Measurements from ENCODE around the gene PIK3R1. TPM values are rescaled to one million over a fixed set of nuclear protein-coding genes. Genes with fewer than 3 reads are reported as not detected.

Gene PIK3R1
- total RNA-seq, 1 donor from 2014 or later = 27.4 TPM

DNA sequence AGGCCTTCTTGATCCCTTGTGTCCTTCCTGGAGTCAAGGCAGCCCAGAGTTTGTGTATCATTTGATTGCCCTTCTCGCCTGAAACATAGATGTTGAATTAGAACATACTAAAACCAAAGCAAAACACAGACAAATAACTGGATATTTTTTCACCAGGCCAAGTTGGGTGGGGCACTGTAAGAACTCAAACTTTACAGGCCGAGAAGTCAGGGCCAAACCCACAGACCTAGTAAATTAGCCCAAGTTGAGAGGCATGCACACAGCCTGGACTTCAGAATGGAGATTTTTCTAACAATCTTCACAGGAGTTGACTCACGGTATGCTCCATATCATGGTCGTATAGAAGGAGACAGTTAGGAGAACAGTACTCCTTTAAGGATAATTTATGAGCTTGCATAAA lies 121.7 kb downstream of the PIK3R1 start:
- Mint-ChIP-seq H3K4me1 (ENCODE audit: unreplicated experiment) (peaks cover 17% of the 10 kb centered on the region), H3K27me3 (ENCODE audit: unreplicated experiment) (no peaks in the 10 kb centered on the region), H3K36me3 (ENCODE audit: unreplicated experiment) (no peaks in the 10 kb centered on the region), H3K27ac (ENCODE audit: unreplicated experiment) (no peak overlapping the region), H3K9me3 (ENCODE audit: unreplicated experiment) (no peaks in the 10 kb centered on the region), H3K4me3 (ENCODE audit: unreplicated experiment) (no peak overlapping the region)
- no peak for DNase-seq (ENCODE audit: extremely low spot score, unreplicated experiment)
- TF ChIP-seq, protein P1, sequence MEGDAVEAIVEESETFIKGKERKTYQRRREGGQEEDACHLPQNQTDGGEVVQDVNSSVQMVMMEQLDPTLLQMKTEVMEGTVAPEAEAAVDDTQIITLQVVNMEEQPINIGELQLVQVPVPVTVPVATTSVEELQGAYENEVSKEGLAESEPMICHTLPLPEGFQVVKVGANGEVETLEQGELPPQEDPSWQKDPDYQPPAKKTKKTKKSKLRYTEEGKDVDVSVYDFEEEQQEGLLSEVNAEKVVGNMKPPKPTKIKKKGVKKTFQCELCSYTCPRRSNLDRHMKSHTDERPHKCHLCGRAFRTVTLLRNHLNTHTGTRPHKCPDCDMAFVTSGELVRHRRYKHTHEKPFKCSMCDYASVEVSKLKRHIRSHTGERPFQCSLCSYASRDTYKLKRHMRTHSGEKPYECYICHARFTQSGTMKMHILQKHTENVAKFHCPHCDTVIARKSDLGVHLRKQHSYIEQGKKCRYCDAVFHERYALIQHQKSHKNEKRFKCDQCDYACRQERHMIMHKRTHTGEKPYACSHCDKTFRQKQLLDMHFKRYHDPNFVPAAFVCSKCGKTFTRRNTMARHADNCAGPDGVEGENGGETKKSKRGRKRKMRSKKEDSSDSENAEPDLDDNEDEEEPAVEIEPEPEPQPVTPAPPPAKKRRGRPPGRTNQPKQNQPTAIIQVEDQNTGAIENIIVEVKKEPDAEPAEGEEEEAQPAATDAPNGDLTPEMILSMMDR (IDR thresholded peaks at IDR 0.05) = no peak

DNA sequence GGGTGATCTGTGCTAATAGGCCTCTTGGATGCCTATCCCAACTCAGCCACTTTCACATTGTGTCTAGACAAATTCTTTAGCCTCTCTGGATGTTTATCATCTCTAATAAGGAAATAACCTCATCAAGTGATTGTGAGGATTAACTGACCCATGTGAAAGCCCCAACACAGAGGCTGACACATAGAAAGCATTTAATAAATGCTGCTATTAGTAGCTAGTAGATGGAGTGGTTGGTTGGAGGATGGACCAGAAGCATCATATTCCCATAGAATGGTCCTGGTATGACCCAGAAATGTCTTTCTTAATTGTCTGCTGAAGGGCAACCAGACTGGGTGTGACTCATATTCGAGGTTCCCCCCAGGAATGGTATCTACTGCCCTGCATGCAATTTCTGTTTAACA lies 124.4 kb downstream of the PIK3R1 start:
- Mint-ChIP-seq H3K4me3 (ENCODE audit: unreplicated experiment) (no peak overlapping the region), H3K27ac (ENCODE audit: unreplicated experiment) (no peak overlapping the region), H3K36me3 (ENCODE audit: unreplicated experiment) (no peaks in the 10 kb centered on the region), H3K27me3 (ENCODE audit: unreplicated experiment) (no peaks in the 10 kb centered on the region), H3K4me1 (ENCODE audit: unreplicated experiment) (peaks cover 10% of the 10 kb centered on the region), H3K9me3 (ENCODE audit: unreplicated experiment) (no peaks in the 10 kb centered on the region)
- TF ChIP-seq, protein P1 (IDR thresholded peaks at IDR 0.05) = no peak
- no peak for DNase-seq (ENCODE audit: extremely low spot score, unreplicated experiment)

DNA sequence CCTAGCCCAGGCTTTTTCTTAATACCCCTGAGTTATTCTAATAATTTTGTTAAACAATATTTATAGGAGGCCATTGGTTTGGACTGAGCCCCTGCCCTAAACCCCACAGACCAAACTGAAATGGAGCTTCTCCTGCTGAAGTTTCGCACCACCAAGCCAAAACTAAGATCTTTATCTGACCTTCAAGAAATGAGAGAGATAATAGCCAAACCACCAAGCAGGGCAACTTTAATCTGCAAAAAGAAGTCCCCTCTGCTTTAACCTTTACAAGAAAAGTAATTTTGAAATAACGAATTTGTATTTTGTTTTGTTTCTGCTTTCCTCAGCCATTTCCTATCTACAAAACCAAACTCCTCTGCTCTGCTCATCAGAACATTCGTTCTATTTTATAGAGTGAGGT lies 125.5 kb downstream of the PIK3R1 start:
- no peak overlapping the region for H3K4me3 Mint-ChIP-seq (ENCODE audit: unreplicated experiment)
- H3K27me3 Mint-ChIP-seq (ENCODE audit: unreplicated experiment) = no peaks in the 10 kb centered on the region
- no peak overlapping the region for H3K27ac Mint-ChIP-seq (ENCODE audit: unreplicated experiment)
- no peak for DNase-seq (ENCODE audit: extremely low spot score, unreplicated experiment)
- no peaks in the 10 kb centered on the region for H3K9me3 Mint-ChIP-seq (ENCODE audit: unreplicated experiment)
- H3K4me1 Mint-ChIP-seq (ENCODE audit: unreplicated experiment) = peaks cover 10% of the 10 kb centered on the region
- H3K36me3 Mint-ChIP-seq (ENCODE audit: unreplicated experiment) = no peaks in the 10 kb centered on the region
- TF ChIP-seq, protein P1 (IDR thresholded peaks at IDR 0.05) = no peak

DNA sequence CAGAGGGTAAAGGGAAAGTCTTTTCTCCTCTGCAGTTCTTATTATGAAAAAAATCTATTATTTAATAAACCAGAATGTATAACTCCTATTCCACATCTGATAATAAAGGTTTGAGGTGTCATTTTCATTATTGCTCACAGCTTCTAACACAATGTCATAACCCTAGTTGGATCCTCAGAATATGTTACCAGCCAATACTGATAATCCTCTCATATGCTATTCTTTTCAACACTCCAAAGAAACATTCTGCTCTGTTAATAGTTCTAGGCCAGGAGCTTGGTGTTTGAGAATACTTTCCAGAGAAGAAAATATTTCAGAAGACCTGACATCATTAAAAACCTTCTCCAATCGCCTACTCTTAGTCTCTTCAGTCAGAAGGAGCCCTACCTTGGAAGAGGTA lies 127.1 kb downstream of the PIK3R1 start:
- Mint-ChIP-seq H3K9me3 (ENCODE audit: unreplicated experiment) (peaks cover 8% of the 10 kb centered on the region), H3K4me1 (ENCODE audit: unreplicated experiment) (peaks cover 8% of the 10 kb centered on the region)
- TF ChIP-seq, protein P1 (IDR thresholded peaks at IDR 0.05) = no peak

DNA sequence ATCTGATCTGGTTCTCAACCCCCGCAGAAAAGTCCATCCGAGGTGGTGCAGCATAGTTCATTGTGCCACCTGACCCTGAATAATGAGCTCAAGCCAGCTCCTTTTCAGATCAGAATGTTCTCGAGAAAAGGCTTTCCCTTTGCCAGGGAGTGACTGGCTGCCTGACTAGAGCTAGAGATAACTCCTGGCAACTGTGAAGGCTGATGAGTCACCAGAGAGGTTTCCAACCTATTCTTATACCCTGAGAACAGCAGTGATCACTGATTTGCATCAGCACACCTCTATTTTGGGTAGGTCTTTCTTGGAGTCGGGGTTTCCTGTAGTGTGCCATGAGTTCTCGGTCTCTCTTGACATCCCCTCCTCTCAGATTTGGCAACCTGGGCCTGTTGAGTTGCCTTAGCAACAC lies 127.9 kb downstream of the PIK3R1 start:
- Mint-ChIP-seq H3K4me3 (ENCODE audit: unreplicated experiment) (no peak overlapping the region), H3K27ac (ENCODE audit: unreplicated experiment) (no peak overlapping the region)

More for the DNA sequence above, 127.1 kb downstream of the PIK3R1 start:
- Mint-ChIP-seq H3K4me3 (ENCODE audit: unreplicated experiment) (no peak overlapping the region), H3K27me3 (ENCODE audit: unreplicated experiment) (no peaks in the 10 kb centered on the region), H3K36me3 (ENCODE audit: unreplicated experiment) (no peaks in the 10 kb centered on the region), H3K27ac (ENCODE audit: unreplicated experiment) (no peak overlapping the region)
- DNase-seq (ENCODE audit: extremely low spot score, unreplicated experiment) = no peak

More for the DNA sequence above, 127.9 kb downstream of the PIK3R1 start:
- TF ChIP-seq, protein P1 (IDR thresholded peaks at IDR 0.05) = no peak
- Mint-ChIP-seq H3K27me3 (ENCODE audit: unreplicated experiment) (no peaks in the 10 kb centered on the region), H3K36me3 (ENCODE audit: unreplicated experiment) (no peaks in the 10 kb centered on the region), H3K4me1 (ENCODE audit: unreplicated experiment) (peaks cover 8% of the 10 kb centered on the region), H3K9me3 (ENCODE audit: unreplicated experiment) (peaks cover 9% of the 10 kb centered on the region)
- DNase-seq (ENCODE audit: extremely low spot score, unreplicated experiment) = no peak

Data from osteocyte (in vitro differentiated cells).